HG03159 (cell line): ENCODE data around the gene LMTK3.

Experiments used
- ATAC-seq: cut with Tn5 transposase; IDR thresholded peaks from one replicate; pipeline ENCODE4 v1.9.1; 2021; ENCODE audit warnings: mild to moderate bottlenecking, moderate library complexity; ENCODE audit not compliant: unreplicated experiment

LMTK3 gene

GRCh38 chr19:48452289-48453190 lies 59.1 kb downstream of the LMTK3 start:
- ATAC-seq: no peak

GRCh38 chr19:48451624-48452023 lies 60.0 kb downstream of the LMTK3 start:
- ATAC-seq: no peak

GRCh38 chr19:48450863-48451262 lies 60.8 kb downstream of the LMTK3 start:
- ATAC-seq: no peak

GRCh38 chr19:48450441-48450840 lies 61.2 kb downstream of the LMTK3 start:
- no peak for ATAC-seq

- no peak for ATAC-seq
Measured at GRCh38 chr19:48448563-48448962, 63.1 kb downstream of the LMTK3 start.

GRCh38 chr19:48446579-48446978 lies 65.1 kb downstream of the LMTK3 start:
- no peak for ATAC-seq

GRCh38 chr19:48445606-48446481 lies 65.8 kb downstream of the LMTK3 start, which contains the start of gene GRWD1:
TSS of gene GRWD1 (plus strand) at chr19:48445983. CDS start at chr19:48446006, 23 bp downstream.
- peak; percentile 83 for ATAC-seq

- ATAC-seq: peak; percentile 31
Measured at GRCh38 chr19:48445256-48445605, 66.4 kb downstream of the LMTK3 start.

GRCh38 chr19:48444936-48445200 lies 66.8 kb downstream of the LMTK3 start:
- no peak for ATAC-seq

GRCh38 chr19:48444129-48444935 lies 67.3 kb downstream of the LMTK3 start:
- no peak for ATAC-seq

GRCh38 chr19:48443731-48444128 lies 67.9 kb downstream of the LMTK3 start:
- ATAC-seq: no peak

GRCh38 chr19:48443256-48443655 lies 68.4 kb downstream of the LMTK3 start:
- no peak for ATAC-seq

GRCh38 chr19:48442116-48443035 lies 69.3 kb downstream of the LMTK3 start:
- no peak for ATAC-seq

GRCh38 chr19:48441360-48442050 lies 70.1 kb downstream of the LMTK3 start:
- ATAC-seq: no peak

GRCh38 chr19:48436586-48436985 lies 75.0 kb downstream of the LMTK3 start:
- no peak for ATAC-seq
